Activated CD8-positive, alpha-beta memory T cell treated with anti-CD3 and anti-CD28 coated beads for 4 hours (primary cell): ENCODE data around the gene FHL1.
"Not testable (repeated sequence)": the region's sequence is repeated elsewhere in the genome, so short reads cannot be mapped to it uniquely, and the experiment has no call there.

Source experiments
- DNase-seq, 2 donors: peaks; one replicate each; pipeline ENCODE4 v3.0.0-alpha.2; 2020; ENCODE audit warnings: low read depth in 2 of 2

FHL1 gene

GRCh38 chrX:136146614-136147314, 569 bp upstream of the FHL1 start:
- DNase-seq, result no peak

GRCh38 chrX:136147976-136148375, 643 bp downstream of the FHL1 start:
- no peak for DNase-seq

GRCh38 chrX:136148391-136148790, 1.1 kb downstream of the FHL1 start:
- DNase-seq, result no peak

- DNase-seq, result no peak
Observed at GRCh38 chrX:136154998-136155397, 7.7 kb downstream of the FHL1 start.

GRCh38 chrX:136156560-136157117, 9.3 kb downstream of the FHL1 start:
- DNase-seq, result no peak

GRCh38 chrX:136157187-136157586, 9.9 kb downstream of the FHL1 start:
- no peak for DNase-seq

- DNase-seq, result no peak
Observed at GRCh38 chrX:136158685-136159084, 11.4 kb downstream of the FHL1 start.

- no peak for DNase-seq
Observed at GRCh38 chrX:136159611-136160025, 12.3 kb downstream of the FHL1 start.

GRCh38 chrX:136162827-136163570, 15.7 kb downstream of the FHL1 start:
- no peak for DNase-seq

- no peak for DNase-seq
Observed at GRCh38 chrX:136163689-136164088, 16.4 kb downstream of the FHL1 start.

GRCh38 chrX:136165406-136165805, 18.1 kb downstream of the FHL1 start:
- no peak for DNase-seq

GRCh38 chrX:136166221-136166855, 19.0 kb downstream of the FHL1 start:
- no peak for DNase-seq

GRCh38 chrX:136167989-136168388, 20.7 kb downstream of the FHL1 start:
- DNase-seq, result not testable (repeated sequence)

GRCh38 chrX:136168929-136169735, 21.8 kb downstream of the FHL1 start:
- DNase-seq, result no peak

- no peak for DNase-seq
Observed at GRCh38 chrX:136170139-136170800, 22.9 kb downstream of the FHL1 start.

- no peak for DNase-seq
Observed at GRCh38 chrX:136171420-136171819, 24.1 kb downstream of the FHL1 start.

- no peak for DNase-seq
Observed at GRCh38 chrX:136176399-136176825, 29.1 kb downstream of the FHL1 start.

- no peak for DNase-seq
Observed at GRCh38 chrX:136179133-136179532, 31.8 kb downstream of the FHL1 start.

GRCh38 chrX:136182414-136182813, 35.1 kb downstream of the FHL1 start:
- no peak for DNase-seq

GRCh38 chrX:136183172-136183571, 35.8 kb downstream of the FHL1 start:
- no peak for DNase-seq

- DNase-seq, result no peak
Observed at GRCh38 chrX:136183917-136184316, 36.6 kb downstream of the FHL1 start.
